Measurements from ENCODE around the gene CHMP4B.

Gene CHMP4B

DNA sequence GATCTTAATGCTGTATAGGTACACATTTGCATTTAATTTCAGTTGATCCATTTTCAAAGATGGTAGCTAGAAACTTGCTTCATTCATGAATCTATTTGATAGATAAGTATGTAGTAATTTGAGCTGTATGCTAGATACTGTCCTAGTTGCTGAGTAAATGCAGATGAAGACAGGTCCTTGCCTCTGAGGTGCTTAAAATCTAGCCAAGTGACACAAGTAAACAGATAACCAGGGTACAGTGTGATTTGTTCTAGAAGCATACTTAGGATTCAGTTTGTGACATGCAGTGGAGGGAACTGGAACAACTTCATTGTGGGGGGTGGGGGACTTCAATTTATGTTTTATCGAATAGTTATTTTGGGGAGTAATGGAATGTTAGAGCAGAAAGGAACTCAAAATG, 9.2 kb downstream of the CHMP4B start:
- DNase-seq (ENCODE audit: low read depth, low spot score): no peak

DNA sequence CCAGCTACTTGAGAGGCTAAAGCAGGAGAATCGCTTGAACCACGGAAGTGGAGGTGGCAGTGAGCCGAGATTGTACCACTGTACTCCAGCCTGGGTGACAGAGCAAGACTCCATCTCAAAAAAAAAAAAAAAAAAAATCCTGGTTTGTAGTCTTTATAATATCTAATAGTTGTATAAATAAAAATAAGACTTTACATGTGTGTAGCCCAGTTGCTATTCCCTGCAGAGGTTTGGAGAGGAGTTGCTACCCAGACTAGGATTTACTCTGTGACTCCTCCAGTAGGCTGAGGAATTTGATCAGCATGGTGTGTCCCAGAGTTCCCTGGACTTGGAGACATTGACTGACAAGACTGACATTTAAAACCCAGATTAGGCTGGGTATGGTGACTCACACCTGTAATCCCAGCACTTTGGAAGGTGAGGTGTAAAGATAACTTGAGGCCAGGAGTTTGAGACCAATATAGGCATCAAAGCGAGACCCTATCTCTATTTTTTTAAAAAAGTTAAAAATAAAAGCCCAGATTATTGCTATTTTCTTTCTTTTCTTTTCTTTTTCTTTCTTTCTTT, 10.2 kb downstream of the CHMP4B start:
- DNase-seq (ENCODE audit: low read depth, low spot score): no peak

DNA sequence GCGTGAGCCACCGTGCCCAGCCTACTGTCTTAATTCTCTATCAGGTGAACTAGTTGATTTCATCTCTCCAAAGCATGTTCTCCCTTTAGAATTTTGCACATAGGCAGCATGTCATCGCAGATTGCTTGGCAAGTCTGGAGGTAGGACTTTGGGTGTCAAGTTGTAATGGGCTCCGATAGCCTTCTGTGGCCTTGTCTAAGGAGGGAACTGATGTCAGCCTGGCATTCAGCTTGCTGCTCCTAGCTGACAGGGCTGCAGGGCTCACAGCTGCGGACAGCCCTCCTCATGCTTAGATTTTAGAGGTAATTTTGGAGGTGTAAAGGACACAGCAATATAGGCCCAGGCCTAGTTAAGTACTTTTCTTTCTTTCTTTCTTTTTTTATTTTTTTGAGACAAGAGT, 11.3 kb downstream of the CHMP4B start:
- no peak for DNase-seq (ENCODE audit: low read depth, low spot score)

DNA sequence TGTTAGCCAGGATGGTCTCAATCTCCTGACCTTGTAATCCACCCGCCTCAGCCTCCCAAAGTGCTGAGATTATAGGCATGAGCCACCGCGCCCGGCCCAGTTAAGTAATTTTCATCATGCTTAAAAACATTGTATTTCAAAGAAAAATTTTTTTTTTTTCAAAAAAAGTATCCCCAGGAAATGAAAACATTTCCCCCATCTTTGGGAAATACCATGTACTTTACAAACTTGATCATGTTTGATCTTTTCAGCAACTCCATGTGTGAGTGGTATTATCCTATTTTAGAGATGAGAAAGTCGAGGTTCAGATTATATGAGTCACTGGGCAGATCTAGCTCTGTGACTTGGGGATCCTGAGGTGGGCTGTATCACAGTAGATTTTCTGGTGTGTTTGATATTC, 11.8 kb downstream of the CHMP4B start:
- DNase-seq (ENCODE audit: low read depth, low spot score): no peak

DNA sequence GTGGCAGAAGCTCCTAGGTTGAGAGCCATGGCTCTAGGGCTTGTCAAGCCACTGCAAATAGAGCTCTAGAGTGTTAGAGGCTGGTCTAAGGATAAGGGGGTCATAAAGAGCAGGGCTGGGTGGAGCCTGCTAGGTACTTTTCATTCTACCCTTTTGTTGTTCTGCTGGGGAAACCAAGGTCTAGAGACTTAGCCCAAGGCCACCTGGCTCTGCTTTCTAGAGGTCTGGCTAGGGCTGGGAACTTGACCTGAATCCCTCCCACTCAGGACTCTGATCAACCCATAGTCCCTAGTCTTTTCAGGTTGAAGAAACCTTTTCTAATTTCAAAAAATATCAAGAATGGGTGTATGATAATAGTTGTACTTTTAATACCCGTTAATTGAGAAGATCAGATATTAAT, 13.7 kb downstream of the CHMP4B start:
- no peak for DNase-seq (ENCODE audit: low read depth, low spot score)

DNA sequence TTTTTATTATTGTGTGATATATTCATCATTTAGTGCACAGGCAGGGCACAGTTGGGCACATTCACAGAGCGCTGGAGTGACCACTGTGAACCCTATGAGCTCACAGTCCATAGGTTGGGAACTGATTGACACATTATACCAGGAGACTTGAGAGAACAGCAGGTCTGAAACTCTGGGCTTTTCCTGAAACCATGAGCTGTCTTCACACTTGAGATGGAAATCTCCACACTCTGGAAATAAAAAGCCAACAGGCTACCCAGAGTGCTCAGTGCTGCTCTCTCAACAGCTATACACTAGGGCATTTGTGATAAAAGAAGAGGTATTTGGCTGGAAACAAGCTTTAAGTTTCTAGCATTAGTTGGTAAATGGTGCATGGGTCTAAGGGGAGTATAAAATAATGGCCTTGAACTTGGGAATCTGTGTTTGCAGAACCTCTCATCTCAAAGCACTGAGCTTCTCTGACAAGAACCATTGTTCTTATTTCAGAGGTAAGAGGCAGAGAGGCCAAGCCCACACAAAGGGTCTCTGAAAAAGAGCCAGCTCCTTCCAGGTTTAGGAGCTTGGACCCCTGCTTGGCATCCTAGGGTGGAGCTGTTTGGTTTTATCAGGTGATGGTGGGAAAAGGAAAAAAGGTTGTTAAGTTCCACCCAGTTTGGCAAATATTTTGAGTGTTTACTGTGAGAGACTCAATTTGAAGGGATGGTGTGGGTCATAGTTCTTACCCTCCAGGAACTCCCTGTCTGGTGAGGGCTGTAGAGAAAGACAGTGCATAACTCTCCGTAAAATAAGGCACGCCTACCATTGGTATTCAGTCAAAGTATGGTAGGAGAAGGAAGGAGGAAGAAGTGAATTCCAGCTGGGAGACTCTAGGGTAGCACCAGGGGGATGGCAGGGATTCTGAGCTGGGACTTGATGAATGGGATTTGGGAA, 14.5 kb downstream of the CHMP4B start:
- DNase-seq (ENCODE audit: low read depth, low spot score): no peak

DNA sequence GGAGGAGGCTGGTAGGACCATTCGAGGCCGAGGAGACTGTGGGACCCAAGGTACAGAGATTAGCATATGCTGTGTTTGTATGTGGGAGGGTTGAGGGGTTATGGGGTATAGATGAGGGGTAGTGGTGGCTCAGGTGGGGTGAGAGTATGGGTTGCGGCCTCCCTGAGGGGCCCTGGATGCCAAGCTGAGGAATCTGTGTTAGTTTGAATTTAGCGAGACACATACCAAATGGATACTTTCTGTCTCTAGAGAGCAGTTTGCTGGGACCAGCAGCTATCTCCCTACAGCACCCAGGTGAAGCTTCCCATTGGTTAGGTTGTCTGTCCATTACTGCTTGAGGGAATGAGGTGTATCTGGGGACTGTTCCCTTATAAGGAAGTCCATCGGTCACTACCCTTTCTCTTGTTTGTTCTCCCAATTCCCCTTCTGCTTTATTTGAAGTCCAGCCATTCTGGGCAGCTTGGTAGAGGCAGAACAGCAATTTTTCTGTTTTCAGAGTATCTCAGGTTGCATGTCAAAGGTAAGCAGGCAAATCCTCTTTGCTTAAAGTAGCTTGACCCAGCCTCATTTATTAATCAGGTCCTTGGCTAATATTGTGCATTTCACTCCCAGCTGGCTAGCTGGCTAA, 15.2 kb downstream of the CHMP4B start:
- DNase-seq (ENCODE audit: low read depth, low spot score): no peak

DNA sequence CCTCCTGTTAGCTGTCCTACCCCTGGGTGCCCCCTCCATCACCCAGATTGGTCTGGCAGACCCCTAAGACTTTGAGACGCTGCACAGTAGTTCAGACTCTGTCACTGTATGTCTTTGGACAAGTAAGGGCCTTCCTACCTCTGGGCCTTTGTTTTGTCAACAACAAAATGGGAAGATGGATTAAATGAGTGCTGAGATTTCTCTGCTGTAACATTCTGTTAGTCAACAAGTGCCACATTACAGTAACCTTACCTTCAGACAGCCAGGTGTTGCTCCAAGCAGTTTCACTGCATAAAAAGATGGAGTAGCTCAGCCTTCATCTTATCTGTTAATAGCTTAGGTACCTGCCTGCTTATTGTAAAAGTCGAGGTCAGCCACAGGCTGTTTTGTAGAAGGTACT, 16.0 kb downstream of the CHMP4B start:
- no peak for DNase-seq (ENCODE audit: low read depth, low spot score)

DNA sequence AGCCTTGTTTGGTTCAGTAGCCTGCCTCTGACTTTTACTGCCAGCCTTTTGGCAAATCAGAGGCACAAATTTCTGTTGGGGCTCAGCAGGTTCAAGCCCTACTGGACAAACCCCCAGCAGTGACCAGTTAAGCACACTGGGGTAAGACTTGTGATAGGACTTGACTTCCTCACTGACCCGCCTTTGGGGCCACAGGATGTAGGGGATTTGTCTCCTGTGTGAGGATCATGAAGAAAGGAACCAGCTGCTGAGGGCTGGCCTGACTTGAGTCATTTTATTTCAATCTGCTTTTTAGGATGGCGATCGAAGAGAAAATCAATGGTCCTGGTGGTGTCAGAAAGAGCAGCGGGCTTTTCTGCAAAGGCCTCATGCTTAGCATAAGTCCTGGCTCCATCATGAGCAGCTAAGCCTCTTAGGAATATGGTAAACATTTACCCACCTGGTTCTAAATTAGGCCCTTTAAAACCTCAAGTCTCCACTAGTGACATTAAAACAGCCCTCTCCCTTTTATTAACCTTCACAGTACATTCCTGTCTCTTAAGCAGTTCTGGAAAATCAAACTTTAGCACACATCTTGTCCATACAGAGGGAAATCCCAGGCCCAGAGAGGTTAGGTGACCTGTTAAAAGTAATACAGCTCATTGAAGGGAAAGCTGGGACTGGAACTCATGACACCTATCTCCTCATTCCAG, 16.6 kb downstream of the CHMP4B start:
- no peak for DNase-seq (ENCODE audit: low read depth, low spot score)

DNA sequence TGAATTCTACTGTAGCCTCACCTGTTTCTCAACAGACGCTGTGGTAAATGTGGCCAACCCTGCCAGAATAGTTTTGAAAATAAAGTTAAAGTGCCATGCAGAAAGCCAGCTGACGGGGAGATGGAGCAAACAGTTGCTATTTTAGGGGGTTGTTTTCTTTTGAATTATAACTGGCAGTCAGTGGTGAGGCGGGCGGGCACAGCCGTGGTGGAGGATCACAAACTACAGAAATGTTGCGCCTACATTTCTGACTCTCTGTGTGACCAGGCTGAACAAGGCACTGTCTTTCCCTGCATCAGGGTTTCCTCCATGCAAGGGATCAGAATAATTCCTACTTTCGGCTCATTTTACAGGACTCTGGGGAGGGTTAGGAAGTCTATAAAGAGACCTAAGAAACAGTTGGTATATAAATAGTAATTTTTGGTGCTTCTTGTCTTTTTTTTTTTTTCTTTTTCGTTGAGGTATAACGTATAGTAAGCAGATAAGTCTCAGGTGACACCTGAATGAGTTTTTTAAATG, 17.2 kb downstream of the CHMP4B start:
- DNase-seq (ENCODE audit: low read depth, low spot score): no peak

DNA sequence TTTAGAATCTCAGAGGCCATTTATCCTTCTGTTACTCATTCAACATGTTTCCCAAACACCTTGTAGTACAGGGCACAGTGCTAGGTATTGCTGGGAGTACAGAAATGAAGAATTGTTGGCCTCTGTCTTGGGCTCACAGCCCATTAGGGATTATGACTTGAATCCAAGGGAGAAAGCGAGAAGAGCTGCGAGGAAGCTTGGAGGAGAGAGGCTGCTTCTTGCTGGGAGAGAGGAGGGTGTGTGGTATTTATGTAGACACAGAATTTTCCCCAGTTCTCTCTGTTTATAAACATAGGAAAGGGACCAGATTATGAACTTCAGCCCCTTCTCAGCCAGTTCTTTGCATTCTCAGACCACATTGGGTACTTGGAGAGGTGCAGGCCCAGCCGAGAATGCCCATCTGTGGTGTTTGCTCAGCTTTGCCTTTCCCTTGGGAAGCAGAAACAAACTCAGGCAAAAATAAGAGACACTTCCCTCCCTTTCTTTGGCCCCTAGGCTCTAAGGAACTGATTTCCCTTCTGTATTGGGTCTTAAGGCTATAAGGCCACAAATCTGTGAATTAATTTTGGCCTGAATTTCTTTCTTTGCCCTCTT, 17.9 kb downstream of the CHMP4B start:
- DNase-seq (ENCODE audit: low read depth, low spot score): no peak

DNA sequence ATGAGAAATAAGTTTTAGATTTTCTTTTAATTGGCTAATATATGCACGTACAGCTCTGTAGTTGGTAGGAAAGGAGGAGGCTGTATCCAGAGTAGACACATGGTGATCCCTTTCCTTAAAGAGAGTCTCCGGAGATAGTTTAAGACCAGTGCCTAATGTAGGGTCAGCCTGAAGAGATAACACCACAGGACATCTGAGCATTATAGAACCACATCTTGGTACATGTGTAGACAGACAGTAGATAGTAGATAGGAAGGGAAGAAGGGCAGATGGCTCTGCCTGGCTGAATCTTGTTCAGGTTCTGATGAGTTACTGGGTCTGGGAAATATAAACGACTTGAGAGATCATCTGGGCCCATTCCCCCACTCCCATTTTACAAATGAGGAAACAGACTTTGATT, 18.5 kb downstream of the CHMP4B start:
- no peak for DNase-seq (ENCODE audit: low read depth, low spot score)

DNA sequence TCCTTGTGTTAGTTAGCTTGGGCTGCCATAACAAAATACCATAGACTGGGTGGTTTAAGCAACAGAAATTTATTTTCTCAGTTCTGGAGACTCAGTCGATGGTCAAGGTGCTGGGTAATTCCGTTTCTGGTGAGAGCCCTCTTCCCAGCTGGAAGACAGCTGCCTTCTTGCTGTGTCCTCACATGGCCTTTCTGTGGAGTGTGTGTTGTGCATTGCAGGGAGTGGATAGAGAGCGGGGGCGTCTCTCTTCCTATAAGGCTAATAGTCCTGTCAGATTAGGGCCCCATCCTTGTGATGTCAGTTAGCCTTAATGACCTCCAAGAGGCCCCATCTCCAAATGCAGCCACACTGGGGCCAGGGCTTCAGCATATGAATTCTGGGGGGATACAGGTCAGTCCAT, 19.2 kb downstream of the CHMP4B start:
- DNase-seq (ENCODE audit: low read depth, low spot score): no peak

DNA sequence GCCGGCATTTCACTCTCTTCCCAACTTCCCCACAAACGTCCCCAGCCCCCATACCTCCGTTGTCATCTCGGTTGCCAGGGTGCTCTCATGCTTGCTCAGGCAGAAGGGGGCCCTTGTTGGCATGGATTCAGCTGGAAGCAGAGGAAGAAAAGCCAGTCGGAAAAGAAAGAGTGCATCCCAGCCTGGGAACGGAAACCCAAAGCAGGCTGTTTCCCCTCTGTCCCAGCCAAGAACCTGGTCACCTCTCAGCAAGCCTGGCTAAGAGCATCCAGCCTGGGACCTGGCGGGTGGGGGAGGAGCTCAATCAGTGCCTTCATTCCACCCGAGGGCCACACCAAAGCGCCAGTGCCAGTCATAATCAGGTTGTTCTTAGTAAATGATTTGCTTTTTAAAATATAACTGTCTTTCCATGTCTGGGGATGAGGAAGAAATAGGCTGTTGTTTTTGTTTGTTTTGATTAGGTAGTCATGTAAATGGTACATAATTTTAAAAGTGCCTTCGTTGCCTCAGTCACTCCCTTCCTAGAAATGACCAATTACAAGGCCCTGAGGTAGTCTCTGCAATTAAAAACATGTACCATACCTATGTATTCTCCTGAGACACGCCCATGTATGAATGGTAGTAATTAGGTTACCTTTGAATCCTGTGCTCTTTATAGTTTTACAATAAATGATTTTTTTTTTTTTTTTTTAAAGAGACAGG, 21.1 kb downstream of the CHMP4B start:
- no peak for DNase-seq (ENCODE audit: low read depth, low spot score)

DNA sequence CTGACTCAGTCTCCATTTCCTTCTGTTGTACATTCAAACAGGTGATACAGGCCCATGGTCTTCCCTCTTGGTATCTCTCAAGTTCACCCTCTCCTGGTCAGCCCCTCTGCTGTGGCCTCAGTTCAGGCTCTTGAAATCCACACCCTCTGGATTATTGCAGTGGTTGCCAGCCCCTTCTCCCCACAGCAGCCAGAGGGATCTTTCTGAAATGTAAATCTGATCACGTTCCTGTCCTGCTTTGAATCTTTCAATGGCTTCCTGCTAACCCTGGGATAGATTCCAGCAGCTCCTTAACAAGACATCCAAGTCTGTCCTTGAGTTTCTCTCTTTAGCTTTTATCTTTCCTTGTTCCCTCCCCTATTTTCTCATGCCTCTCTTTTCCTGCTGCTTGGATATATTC, 22.2 kb downstream of the CHMP4B start:
- no peak for DNase-seq (ENCODE audit: low read depth, low spot score)

DNA sequence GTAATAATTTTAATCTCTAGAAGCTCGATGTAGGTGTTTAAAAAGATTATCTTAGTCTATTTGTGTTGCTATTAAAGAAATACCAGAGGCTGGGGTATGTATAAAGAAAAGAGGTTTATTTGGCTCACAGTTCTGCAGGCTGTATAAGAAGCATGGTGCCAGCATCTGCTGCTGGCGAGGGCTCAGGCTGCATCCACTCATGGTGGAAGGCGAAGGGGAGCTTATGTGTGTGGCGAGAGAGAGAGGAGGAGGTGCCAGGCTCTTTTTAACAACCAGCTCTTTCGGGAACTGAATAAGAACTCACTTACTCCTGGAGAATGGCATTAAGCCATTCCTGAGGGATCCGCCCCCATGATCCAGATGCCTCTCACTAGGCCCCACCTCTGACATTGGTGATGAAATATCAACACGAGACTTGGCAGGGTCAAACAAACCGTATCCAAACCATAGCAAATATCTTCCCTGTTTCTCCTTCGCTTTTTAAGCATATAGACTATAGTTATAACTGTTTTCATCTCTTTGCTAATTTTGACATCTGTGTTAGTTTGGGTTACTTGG, 24.5 kb downstream of the CHMP4B start:
- no peak for DNase-seq (ENCODE audit: low read depth, low spot score)

DNA sequence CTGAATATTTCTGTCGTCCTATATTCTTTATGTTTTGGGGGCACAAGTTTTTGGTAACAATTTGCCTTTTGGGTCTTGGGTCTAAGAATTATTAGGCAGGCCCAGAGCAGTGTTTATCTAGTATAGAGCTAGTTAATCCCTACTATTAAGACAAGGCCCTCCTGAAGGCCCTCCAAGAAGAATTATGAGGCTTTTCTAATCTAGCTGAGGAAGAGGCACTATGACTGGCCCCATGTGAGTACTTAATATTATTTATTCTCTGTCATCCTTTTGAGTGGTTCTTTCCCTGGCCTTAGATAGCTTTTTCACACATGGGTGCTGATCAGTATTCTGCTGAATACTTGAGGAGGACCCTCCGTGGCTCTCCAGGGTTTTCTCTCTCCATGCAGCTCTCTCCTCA, 25.1 kb downstream of the CHMP4B start:
- DNase-seq (ENCODE audit: low read depth, low spot score): no peak

DNA sequence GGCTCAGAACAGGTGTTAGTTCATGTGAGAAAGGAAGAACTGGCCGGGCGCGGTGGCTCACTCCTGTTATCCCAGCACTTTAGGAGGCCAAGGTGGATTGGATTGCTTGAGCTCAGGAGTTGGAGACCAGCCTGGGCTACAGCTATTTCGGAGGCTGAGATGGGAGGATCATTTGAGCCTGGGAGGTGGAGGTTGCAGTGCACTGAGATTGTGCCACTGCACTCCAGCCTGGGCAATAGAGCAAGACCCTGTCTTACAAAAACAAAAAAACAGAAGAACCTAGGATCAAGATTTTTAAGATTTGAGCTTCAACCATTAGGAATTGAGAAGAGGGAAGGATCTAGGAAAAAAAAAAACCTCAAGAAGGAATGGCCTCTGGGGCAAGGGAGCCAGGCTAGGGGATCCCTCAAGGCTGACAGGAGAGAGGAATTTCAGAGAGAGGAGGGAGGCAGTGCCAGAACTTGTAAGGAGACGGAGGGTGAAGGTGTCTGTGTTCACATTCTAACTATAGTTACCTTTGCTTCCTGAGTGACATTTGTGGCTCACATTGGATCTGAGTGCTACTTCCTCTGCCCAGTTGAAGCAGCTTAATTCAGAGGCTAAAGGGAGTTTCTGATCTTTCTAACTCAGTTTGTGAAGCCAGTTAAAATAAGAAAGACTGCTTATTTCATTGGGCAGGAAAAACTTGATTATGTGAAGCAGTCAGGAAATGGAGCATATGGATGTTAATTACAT, 26.1 kb downstream of the CHMP4B start:
- DNase-seq (ENCODE audit: low read depth, low spot score): no peak

DNA sequence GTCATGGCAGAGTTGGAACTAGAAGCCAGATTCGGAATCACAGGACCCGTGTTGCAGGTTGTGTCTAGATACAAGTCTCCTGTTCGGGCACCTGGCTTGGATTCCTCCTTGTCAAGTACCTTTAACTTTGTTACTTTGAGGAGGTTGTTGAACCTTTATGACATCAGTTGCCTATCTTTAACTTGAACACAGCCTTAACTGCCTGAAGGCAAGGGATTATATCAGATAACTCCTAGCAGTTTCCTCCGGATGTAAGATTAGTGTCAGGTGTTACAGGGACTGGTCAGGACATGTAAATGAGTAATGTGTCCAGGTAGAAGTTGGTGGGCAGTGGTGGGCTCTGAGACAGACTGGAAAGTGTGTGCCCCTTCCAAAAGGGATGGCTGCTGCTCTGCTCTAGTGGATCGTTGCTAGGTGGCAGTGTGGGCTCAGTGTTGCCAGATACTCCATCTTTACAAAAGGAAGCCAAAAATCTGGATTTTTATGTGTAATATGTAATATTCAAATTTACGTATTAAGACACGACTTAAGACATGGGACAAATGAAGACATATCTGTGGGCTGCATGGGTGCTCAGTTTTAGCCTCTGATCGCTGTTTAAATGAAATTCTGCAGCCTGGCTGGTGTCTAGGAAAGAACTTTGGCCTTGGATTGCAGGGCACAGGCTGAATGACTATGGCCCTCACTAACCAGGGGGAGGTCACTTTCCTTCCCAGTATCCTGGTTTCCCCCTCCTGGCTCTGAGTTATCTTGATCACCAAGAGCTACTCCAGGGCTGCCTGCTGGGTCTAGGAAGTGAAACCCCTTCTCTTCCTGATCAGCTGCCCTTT, 27.1 kb downstream of the CHMP4B start:
- DNase-seq (ENCODE audit: low read depth, low spot score): no peak
